Measurements from ENCODE around the gene CDH23.

- TF ChIP-seq EZH2 (IDR thresholded peaks at IDR 0.05; ENCODE audit: borderline replicate concordance, insufficient read depth, low read length, poor library complexity, severe bottlenecking) (no peak), CTCF (IDR thresholded peaks at IDR 0.05; ENCODE audit: poor library complexity, severe bottlenecking) (no peak), EP300 (conservative IDR thresholded peaks at IDR 0.05; ENCODE audit: poor library complexity, severe bottlenecking) (no peak), TAF1 (IDR thresholded peaks at IDR 0.05; ENCODE audit: low read depth) (no peak), REST (IDR thresholded peaks at IDR 0.05; ENCODE audit: borderline replicate concordance) (no peak), RAD21 (conservative IDR thresholded peaks at IDR 0.05) (no peak), SMC3 (conservative IDR thresholded peaks at IDR 0.05; ENCODE audit: poor library complexity) (no peak)
Measured at GRCh38 chr10:71421075-71421434, 24.3 kb downstream of the CDH23 start.

Measured in neural cell (in vitro differentiated cells).